Activated T-helper 1 cell treated with Interleukin-2 at 50 U/mL for 16 hours (primary cell): ENCODE data around the gene IQUB.
A peak's percentile ranks its signal among the peaks of the same experiment; 100 is the strongest.
"Not testable (repeated sequence)": the region's sequence is repeated elsewhere in the genome, so short reads cannot be mapped to it uniquely, and the experiment has no call there.

Experiments
- DNase-seq: peaks from one replicate; pipeline ENCODE4 v3.0.0-alpha.2; 2020; ENCODE audit warnings: low read depth

Gene IQUB

DNA sequence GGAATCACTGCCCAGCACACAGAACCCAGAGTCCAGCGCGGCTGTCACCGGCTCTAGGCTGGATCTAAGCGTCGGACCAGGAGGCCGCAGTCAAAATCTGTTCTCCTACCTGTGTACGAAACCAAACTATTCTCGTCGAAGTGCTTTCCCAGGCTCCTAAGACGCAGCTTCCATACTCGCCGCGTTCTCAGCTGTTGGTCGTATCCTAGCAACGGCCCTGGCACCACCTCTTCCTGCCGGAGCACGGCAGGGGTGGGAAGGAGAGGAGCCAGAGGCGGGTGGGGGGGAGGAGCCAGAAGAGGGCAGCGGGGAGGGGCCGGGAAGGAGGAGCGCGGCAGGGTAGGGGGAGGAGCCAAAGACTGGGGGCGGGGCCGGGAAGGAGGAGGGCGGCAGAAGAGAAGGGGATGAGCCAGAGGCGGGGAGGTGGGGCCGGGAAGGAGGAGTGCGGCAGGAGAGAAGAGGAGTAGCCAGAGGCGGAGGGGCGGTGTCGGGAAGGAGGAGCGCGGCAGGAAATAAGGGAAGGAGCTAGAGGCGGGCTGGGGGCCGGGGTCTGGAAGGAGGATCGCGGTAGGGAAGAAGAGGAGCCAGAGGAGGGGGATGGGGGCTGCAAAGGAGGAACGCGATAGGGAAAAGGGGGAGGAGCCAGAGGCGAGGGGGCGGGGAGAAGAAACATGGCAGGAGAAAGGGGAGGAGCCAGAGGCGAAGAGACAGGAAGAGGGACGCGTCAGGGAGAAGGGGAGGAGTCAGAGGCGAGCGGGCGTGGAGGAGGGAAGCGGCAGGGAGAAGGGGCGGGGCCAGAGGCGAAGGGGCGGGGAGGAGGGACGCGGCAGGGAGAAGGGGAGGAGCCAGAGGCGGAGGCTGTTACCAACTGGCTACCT is at the start of gene IQUB:
Gene IQUB, minus strand, starts transcription at position 213 of the 878 bp plus-strand sequence. CDS start 22,255 bp downstream, outside the sequence.
- peak; percentile 89 for DNase-seq

DNA sequence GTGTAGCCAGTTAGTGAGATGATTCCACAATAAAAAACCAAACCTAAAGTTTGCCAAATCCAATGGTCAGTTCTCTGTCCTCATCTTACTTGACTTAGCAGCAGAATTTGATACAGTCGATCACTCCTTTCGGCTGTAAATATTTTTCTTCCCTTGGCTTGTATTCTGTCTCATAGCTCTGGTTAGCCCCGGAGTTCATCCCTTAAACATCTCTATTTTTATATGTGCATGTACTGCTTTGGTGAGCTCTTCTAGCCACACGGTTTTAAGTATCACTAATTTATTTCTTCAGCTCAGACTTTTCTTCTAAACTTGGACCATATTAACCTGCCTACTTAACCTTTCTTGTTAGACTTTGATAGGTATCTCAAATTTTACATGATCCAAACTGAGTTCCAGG is 49.4 kb upstream of the IQUB start:
- DNase-seq = no peak

DNA sequence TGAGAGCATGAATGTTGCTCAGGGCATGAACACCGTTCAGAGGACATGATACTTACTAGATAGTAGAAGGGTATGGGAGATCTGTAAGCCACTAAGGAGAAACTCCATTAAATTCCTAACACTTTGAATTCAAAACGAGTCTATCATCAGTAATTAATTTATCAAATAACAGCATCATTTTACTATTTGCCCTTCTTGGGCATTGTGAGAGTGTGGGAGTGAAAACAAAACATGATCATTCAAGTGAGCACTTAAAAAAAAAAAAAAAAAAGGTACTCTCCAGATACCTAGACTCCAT is 46.7 kb upstream of the IQUB start:
- DNase-seq = no peak

GRCh38 chr7:123580406-123581161 is 46.2 kb upstream of the IQUB start:
- DNase-seq = no peak

DNA sequence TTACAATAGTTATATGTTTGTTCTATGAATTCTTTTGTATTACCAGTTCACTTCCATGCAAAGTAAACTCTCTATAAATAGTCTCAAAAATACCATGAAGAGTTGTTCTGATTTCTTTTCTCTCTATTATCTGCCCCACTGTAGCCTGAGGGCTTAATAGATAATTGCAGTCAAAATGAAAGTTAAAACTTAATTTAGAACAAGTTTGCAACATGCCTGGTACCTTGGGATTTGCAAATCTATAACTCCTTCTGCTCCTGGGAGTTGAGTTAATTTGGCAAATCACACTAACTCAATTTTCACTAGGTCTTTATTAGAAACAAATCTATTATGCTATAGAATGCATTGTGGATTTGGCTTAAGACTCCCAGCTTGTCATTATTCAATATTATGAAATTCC is 45.0 kb upstream of the IQUB start:
- no peak for DNase-seq

GRCh38 chr7:123573896-123574467 is 39.6 kb upstream of the IQUB start:
- no peak for DNase-seq

DNA sequence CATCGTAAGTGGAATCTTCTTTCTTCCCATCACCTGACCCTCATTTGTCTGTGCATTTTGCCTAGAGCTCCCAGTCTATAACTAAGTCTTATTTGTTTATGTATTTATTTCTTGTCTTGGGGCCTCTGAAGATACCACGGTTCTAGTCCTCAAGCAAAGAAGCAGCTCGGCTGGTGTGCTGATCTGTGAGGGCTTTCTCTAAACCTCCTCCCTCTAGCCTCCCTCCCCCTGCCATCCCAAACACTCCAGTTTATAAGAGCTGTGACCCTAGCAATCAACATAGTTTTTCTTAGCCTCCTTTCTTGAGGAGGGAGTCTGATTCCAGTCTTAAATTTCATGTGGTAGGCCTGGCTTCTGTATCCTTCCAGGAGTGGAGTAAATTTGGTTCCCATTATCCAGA is 38.9 kb upstream of the IQUB start:
- no peak for DNase-seq

GRCh38 chr7:123571684-123572083 is 37.3 kb upstream of the IQUB start:
- DNase-seq = no peak

GRCh38 chr7:123571187-123571586 is 36.8 kb upstream of the IQUB start:
- no peak for DNase-seq

DNA sequence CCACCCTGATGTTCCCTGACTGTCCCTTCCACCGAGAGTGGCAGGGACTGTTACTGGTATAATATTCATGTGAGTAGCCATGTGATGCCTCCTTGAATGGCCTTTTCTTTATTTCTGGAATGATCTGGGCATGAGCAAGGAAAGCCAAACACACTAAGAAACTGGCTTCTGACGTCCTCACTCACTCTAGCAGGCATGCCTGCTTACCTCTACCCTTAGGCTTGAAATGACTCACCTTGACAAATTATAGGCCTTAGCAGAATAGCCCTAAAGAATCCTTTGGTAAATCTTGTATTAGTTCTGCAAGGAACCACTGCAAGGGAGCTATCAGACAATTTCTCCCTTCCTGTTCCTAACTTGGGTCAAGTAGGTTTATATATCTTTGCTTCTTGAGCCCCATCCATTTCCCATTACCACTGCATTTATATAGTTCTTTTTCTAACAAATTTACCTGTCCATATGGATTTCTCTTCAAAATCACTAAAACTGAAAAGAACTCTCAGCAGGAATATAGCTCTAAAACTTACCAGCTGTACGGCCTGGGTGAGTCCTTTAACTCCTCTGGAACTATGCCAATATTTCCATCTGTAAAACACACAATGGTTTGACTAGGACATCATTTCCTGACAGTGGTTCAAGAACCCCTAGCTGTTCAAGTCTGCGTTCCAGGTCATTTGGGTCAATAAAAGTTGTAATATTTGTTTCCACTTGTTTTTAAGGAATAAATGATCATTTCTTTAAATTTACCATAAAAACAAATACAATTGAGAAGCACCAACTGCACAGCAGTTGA is 36.2 kb upstream of the IQUB start:
- DNase-seq = no peak

DNA sequence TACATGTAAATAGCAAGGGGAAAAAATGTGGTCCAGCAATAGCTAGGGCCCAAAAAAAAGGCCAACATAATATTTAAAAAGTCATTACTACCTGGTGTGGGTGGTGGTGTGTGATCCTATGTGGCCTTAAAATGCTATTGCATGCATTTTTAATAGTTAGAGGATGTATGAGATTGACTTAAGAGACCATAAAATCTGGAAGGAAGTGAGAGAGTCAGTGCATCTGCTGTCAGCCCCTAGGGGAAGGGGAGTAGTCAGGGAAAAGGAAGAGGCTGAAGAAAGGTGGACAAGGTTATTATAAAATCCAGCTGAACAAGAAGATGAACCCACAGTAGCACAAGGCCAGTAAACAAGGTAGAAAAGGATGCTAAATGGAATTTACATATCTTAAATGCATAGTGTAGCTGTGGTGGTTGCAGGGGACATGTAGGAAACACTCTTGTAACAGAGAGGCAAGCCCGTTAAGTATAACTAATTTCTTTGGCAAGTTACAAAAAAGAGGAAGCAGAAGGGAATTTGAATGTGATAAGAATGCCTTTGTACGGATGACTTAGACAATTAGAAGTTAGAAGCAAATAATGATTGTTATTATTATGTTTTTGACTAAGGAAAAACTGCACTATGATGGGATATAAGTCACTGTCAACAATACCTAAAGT is 35.1 kb upstream of the IQUB start:
- no peak for DNase-seq

- no peak for DNase-seq
Observed at GRCh38 chr7:123562121-123562520, 27.7 kb upstream of the IQUB start.

DNA sequence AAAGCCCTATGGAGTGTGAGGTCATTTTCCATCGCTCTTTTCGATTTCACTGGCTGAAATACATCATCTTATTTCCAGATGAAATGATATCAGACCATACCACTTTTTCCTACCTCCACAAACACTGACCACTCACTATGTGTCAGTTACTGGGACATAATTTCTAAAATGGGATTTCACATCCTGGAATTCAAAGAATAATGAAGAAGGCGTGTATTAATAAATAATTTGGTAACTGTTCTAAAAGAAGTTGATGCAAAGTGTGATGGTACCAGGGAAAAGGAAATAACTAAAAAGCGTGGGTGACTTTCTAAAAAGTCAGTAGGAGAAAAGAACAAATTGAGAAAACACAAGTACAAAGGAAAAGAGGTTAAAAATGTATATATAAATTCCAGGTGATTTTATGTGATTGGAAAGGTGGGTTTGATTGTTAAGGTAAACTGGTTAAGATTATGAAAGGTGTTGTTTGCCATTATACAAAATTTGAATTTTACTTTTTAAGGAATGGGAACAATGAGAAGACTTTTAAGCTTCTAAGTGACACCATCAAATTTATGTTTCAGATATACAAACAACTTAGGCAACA is 24.0 kb upstream of the IQUB start:
- DNase-seq = no peak

- peak; percentile 91 for DNase-seq
Observed at GRCh38 chr7:123557398-123558288, 23.2 kb upstream of the IQUB start, which contains the start of gene NDUFA5. Gene NDUFA5 (minus strand): TSS chr7:123557818. CDS start chr7:123557795, 23 bp downstream.

GRCh38 chr7:123557016-123557397 is 22.6 kb upstream of the IQUB start:
- DNase-seq = no peak

DNA sequence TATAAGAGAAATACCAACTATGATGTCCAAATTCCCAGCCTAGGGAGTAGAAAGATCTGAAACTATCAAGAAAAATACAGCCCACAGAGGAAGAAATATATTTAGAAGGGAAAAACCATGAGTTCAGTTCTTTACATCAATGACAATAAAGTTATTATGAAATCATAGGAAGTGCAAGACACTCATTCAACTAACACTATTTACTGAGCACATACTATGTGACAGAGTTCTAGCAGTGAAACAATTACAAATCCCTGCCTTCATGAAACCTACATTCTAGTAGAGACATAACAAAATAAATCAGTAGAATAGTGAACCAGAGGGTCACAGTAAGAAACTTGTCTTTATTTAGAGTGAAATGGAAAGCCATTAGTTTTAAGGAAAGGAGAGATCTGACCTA is 21.1 kb upstream of the IQUB start:
- no peak for DNase-seq

- no peak for DNase-seq
Observed at GRCh38 chr7:123553159-123553558, 18.8 kb upstream of the IQUB start.

GRCh38 chr7:123552641-123553040 is 18.2 kb upstream of the IQUB start:
- DNase-seq = no peak

- DNase-seq = not testable (repeated sequence)
Observed at GRCh38 chr7:123552134-123552533, 17.7 kb upstream of the IQUB start.

DNA sequence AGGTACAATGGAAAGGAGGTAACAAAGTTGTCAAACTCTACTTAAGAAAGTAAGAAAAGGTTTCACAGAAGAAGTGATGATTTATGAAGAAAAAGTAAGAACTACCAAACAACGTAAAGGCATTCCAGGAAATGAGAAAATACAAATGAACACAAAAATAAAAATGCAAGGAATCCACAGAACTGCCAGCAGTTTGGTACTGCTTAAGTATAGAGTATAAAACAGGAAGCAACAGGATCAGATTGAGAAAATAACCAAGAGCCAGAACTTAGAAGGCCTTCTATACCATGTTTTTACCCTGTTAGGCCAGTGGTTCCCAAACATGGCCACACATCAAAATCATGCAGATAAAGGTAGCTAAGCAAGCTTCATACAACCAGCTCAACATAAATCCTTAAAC is 14.0 kb upstream of the IQUB start:
- DNase-seq = no peak
